ENCODE results near the gene MYT1. TPM values are rescaled to one million over a fixed set of nuclear protein-coding genes. Genes with fewer than 3 reads are reported as not detected.
"Not testable (repeated sequence)": the region's sequence is repeated elsewhere in the genome, so short reads cannot be mapped to it uniquely, and the experiment has no call there.

MYT1 gene
- total and polyA plus RNA-seq, 2 of the 8 experiments (the other 6 are each of a cell fraction or from before 2014, with no cell fraction given) = 0.63 to 2.0 TPM

- TF ChIP-seq KDM1A (IDR thresholded peaks at IDR 0.05; ENCODE audit: borderline replicate concordance, low read length) (no peak), SP2 (IDR thresholded peaks at IDR 0.05; ENCODE audit: low read length) (no peak), KDM5A (IDR thresholded peaks at IDR 0.05; ENCODE audit: low read length) (no peak), POLR2A (IDR thresholded peaks at IDR 0.05; ENCODE audit: control extremely low read depth in 1 of 2, low read depth in 2 of 2, low read length in 2 of 2) (no peak), TCF12 (IDR thresholded peaks at IDR 0.05; ENCODE audit: low read depth, low read length) (no peak), RBBP5 (IDR thresholded peaks at IDR 0.05; ENCODE audit: borderline replicate concordance, low read depth, low read length) (no peak), CHD2 (IDR thresholded peaks at IDR 0.05; ENCODE audit: low read length) (no peak), SRF (IDR thresholded peaks at IDR 0.05; ENCODE audit: low read depth, low read length) (no peak), MAFK (IDR thresholded peaks at IDR 0.05; ENCODE audit: low read depth, low read length) (no peak), SP4 (IDR thresholded peaks at IDR 0.05; ENCODE audit: low read length) (no peak)
Measured at GRCh38 chr20:64234291-64234791, 70.1 kb downstream of the MYT1 start (continued).

GRCh38 chr20:64234921-64235565 lies 70.8 kb downstream of the MYT1 start:
- CTCF ChIA-PET (ENCODE audit: partially characterized antibody) = interaction anchor here (0.6 to 1.1 kb wide), 2 partner anchors 43 to 133 kb away, joined by 3 to 5 read pairs; no protein-coding TSS in a partner anchor
- FAIRE-seq; H4K20me1 ChIP-seq (replicated peaks in 1 of 2; ENCODE audit: control insufficient read depth in 1 of 2, insufficient read depth in 2 of 2, low read length in 2 of 2); H3K14ac ChIP-seq (ENCODE audit: insufficient read length); H2BK15ac ChIP-seq (ENCODE audit: low read length); H4K91ac ChIP-seq (replicated peaks; ENCODE audit: insufficient read length, low read length); POLR2A ChIA-PET (ENCODE audit: partially characterized antibody); H3K56ac ChIP-seq (replicated peaks; ENCODE audit: insufficient read length, low read depth, low read length); H3K18ac ChIP-seq (ENCODE audit: extremely low read depth, low read length); H4K8ac ChIP-seq (ENCODE audit: extremely low read depth, insufficient read depth, low read length); H3K23me2 ChIP-seq (ENCODE audit: low read depth, low read length); H3K4ac ChIP-seq (replicated peaks; ENCODE audit: insufficient read length, low read depth, low read length); H3K27me3 ChIP-seq (replicated peaks in 1 of 4; ENCODE audit: control insufficient read depth in 3 of 4, extremely low read depth in 1 of 4, insufficient read depth in 3 of 4, low read length in 3 of 4); H2AK5ac ChIP-seq (ENCODE audit: low read depth, low read length); H3K4me1 ChIP-seq (replicated peaks in 1 of 4; ENCODE audit: control insufficient read depth in 3 of 4, insufficient read depth in 4 of 4, low read length in 3 of 4); H3K9ac ChIP-seq (replicated peaks in 1 of 4; ENCODE audit: extremely low read depth in 1 of 4, low read depth in 3 of 4, low read length in 3 of 4); H2BK12ac ChIP-seq (ENCODE audit: low read depth, low read length); H3K4me3 ChIP-seq (ENCODE audit: extremely low read depth in 1 of 4, insufficient read depth in 2 of 4, low read depth in 3 of 4, low read length in 4 of 4); H2BK5ac ChIP-seq (ENCODE audit: low read depth, low read length); H3K79me1 ChIP-seq (ENCODE audit: low read depth, low read length); DNase-seq (ENCODE audit: low read depth in 1 of 2, low spot score in 2 of 2); H3K4me2 ChIP-seq (ENCODE audit: insufficient read depth in 1 of 2, low read depth in 2 of 2, low read length in 2 of 2); H2AFZ ChIP-seq (ENCODE audit: low read length); H3K27ac ChIP-seq (ENCODE audit: low read depth, low read length); H2BK20ac ChIP-seq (ENCODE audit: low read length); H3K23ac ChIP-seq (ENCODE audit: insufficient read length); H3K36me3 ChIP-seq (ENCODE audit: control insufficient read depth in 2 of 4, insufficient read depth in 4 of 4, low read length in 3 of 4); H2BK120ac ChIP-seq (replicated peaks; ENCODE audit: low read depth, low read length); H3K79me2 ChIP-seq (ENCODE audit: control insufficient read depth in 1 of 2, insufficient read depth in 2 of 2, low read length in 2 of 2); H4K5ac ChIP-seq (ENCODE audit: insufficient read length, low read depth, low read length): not testable (repeated sequence)
- WGBS, 2 experiments (ENCODE audit: extremely low coverage in 1 of 2, insufficient coverage in 1 of 2, insufficient read length in 1 of 2, insufficient replicate concordance in 2 of 2, low coverage in 1 of 2, low lambda C conversion rate in 2 of 2, missing lambda C conversion rate in 1 of 2) = 93% methylated on average over 11 of the region's 17 CpGs; no CpG with 5 or more reads in 1 of the 2 experiments
- peaks cover 0 to 26% of the 10 kb centered on the region in 2 experiments; a peak in 1 of 4 replicates for H3K9me3 ChIP-seq (ENCODE audit: insufficient read depth in 2 of 2, low read depth in 1 of 2, low read length in 1 of 2)

Data from H1 (cell line).